NT2/D1 (cell line): ENCODE measurements around the gene GNB3.

Experiments used
- DNase-seq: peaks from one replicate; pipeline ENCODE4 v3.0.0-alpha.2; 2011; ENCODE audit warnings: low read depth, low spot score
- H3K27me3 ChIP-seq: 2 replicates; pipeline ENCODE4 v1.6.0; 2011; ENCODE audit warnings: mild to moderate bottlenecking; ENCODE audit not compliant: insufficient read length, insufficient read depth
- H3K36me3 ChIP-seq: 2 replicates; pipeline ENCODE4 v1.6.1; 2011; ENCODE audit warnings: mild to moderate bottlenecking, low read length, mixed read lengths; ENCODE audit not compliant: insufficient read depth, insufficient read length
- H3K4me1 ChIP-seq: 2 replicates; pipeline ENCODE4 v1.5.1; 2011; ENCODE audit not compliant: insufficient read depth, insufficient read length
- H3K4me3 ChIP-seq: 2 replicates; pipeline ENCODE4 v1.5.1; 2011; ENCODE audit warnings: low read depth; ENCODE audit not compliant: insufficient read length
- H3K9ac ChIP-seq: 2 replicates; pipeline ENCODE4 v1.6.0; 2011; ENCODE audit warnings: low read depth; ENCODE audit not compliant: insufficient read length
- H3K9me3 ChIP-seq: 2 replicates; pipeline ENCODE4 v1.5.1; 2011; ENCODE audit warnings: mild to moderate bottlenecking, low read length; ENCODE audit not compliant: insufficient read depth
- SUZ12 ChIP-seq: IDR thresholded peaks from 2 replicates; pipeline ENCODE4 v1.6.1; 2011; ENCODE audit not compliant: insufficient read length, insufficient read depth; ENCODE audit errors: extremely low read depth
- YY1 ChIP-seq: IDR thresholded peaks from 2 replicates; pipeline ENCODE4 v1.6.1; 2011; ENCODE audit not compliant: insufficient read length, insufficient read depth
- ZNF274 ChIP-seq: IDR thresholded peaks from 2 replicates; pipeline ENCODE4 v1.6.1; 2011; ENCODE audit warnings: mild to moderate bottlenecking, low read depth, low read length

The GNB3 gene

DNA sequence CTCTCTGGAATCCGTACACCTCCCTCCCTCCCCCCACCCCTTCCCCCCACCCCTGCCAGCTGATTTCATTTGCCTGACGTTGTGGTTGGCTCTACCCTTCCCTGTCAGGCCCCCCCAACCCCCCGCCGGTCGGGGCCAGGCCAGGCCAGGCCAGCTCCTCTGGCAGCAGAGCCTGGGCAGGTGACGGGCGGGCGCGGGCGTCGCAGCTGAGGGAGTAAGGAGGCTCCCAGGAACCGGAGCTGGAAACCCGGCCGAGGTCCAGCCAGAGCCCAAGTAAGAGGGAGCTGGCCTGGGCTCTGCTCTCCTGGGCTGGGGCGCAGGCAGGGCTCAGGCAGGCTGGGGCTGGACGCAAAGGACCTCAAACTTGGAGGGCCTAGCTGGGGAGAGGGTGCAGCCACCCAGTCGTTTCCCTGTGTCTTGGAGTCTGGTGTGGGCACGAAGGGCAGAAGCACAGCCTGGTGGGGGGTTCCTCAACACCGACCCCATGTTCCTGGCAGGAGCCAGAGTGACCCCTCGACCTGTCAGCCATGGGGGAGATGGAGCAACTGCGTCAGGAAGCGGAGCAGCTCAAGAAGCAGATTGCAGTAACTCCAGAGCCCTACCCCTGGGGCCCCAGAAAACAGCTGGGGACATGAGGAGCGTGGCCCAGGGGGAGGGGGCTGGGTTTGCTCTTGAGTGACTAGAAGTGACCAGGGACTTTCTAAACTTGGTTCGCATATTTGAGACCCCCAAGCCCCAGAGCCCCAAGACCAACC is at the start of gene GNB3:
TSS of gene GNB3 (plus strand) at position 165 of the 755 bp plus-strand sequence. CDS start at position 528, 363 bp downstream.
- Histone ChIP-seq H3K36me3 (peaks cover 96% of the 10 kb centered on the region), H3K4me1 (peaks cover 19% of the 10 kb centered on the region), H3K9me3 (no peaks in the 10 kb centered on the region), H3K9ac (peak within 1 kb of the TSS; percentile 15), H3K27me3 (no peaks in the 10 kb centered on the region), H3K4me3 (no peak within 1 kb of the TSS)
- no peak for DNase-seq
- TF ChIP-seq YY1 (no peak), ZNF274 (no peak), SUZ12 (no peak)

DNA sequence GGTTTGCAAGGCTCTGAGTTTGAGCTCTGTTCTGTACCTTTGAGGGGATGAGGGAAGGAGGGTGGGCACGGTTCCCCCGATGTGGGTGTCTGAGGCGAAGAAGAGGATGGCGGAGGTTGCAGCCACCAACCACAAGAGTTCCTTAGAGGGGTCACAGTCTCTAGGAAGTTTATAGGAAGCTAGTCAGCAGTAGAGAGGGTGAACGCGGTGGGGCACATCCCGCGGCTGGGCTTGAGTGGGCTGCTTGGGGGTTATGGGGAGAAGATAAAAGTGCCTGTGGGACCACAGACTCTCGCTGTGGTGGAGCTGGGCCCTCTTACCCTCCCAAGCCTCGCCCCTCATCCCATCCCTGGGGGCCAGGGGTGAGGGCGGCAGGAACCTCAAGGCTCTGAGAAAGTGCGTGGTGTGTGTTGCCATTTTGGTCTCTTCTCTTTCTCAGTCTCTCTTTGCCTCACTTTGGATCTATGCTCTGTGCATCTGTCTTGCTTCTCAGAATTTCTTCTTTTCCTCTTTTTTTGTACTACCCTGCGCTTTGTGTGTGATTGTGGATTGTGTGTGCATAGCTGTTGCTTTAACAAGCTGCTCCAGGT is 48.7 kb upstream of the GNB3 start:
- no peaks in the 10 kb centered on the region for H3K9me3 ChIP-seq
- H3K36me3 ChIP-seq: no peaks in the 10 kb centered on the region
- TF ChIP-seq SUZ12: no peak
- TF ChIP-seq YY1: no peak
- TF ChIP-seq ZNF274: no peak
- H3K27me3 ChIP-seq: no peaks in the 10 kb centered on the region
- H3K9ac ChIP-seq: no peak overlapping the region
- peaks cover 24% of the 10 kb centered on the region for H3K4me1 ChIP-seq
- no peak overlapping the region for H3K4me3 ChIP-seq
- no peak for DNase-seq

DNA sequence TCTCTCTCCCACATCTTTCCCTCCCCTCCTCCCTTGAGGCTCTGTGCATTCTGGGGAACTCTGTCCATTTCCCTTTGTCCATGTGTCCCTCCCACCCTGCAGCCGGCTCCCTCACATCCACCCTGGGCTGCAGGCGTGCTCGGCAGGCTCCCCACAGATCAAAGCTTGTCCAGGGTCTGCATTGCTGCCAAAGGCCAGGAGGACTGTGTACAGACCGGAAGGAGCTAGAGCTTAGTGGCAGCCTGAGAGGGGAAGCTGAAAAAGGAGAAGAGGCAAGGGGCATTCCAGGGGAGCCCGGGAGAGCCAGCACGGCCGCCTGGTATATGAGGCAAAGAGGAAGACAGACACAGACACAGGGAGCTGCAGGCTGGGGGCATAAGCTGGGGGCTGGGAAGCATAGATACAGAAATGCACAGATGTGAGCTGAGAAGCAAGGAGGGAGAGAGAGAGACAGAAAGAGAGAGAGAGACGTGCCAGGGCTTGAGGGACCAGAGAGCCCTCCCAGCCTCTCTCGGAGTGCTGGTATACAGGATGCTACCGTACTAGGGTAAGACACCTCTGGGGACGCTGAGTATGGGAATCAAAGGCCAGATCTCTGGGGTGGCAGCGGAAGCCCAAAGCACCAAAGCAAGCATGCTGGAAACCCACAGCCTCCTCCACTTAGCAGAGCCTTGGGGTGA is 48.1 kb upstream of the GNB3 start:
- Histone ChIP-seq H3K9me3 (no peaks in the 10 kb centered on the region), H3K9ac (peak overlapping the region; percentile 6), H3K4me1 (peaks cover 24% of the 10 kb centered on the region), H3K27me3 (no peaks in the 10 kb centered on the region), H3K36me3 (no peaks in the 10 kb centered on the region), H3K4me3 (no peak overlapping the region)
- no peak for DNase-seq
- TF ChIP-seq ZNF274 (no peak), YY1 (no peak), SUZ12 (no peak)

DNA sequence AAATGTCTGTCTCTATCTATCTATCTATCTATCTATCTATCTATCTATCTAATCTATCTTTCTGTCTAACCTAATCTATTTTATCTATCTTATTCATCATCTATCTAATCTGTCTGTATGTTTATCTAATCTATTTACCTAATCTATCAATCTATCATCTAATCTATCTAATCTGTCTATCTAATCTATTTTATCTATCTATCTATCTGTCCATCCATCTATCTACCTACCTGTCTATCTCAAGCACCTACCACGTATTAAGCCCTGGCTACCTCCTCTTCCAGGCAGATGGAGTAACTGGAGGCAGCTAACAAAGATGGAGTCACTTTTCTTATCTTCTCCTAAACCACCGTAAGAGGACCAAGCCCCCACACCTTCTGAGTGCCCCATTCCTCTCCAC is 45.6 kb upstream of the GNB3 start:
- Histone ChIP-seq H3K4me3 (no peak overlapping the region), H3K9ac (no peak overlapping the region), H3K36me3 (no peaks in the 10 kb centered on the region), H3K9me3 (no peaks in the 10 kb centered on the region), H3K4me1 (peaks cover 11% of the 10 kb centered on the region), H3K27me3 (no peaks in the 10 kb centered on the region)
- DNase-seq: no peak
- no peak for TF ChIP-seq YY1
- TF ChIP-seq ZNF274: no peak
- TF ChIP-seq SUZ12: no peak

DNA sequence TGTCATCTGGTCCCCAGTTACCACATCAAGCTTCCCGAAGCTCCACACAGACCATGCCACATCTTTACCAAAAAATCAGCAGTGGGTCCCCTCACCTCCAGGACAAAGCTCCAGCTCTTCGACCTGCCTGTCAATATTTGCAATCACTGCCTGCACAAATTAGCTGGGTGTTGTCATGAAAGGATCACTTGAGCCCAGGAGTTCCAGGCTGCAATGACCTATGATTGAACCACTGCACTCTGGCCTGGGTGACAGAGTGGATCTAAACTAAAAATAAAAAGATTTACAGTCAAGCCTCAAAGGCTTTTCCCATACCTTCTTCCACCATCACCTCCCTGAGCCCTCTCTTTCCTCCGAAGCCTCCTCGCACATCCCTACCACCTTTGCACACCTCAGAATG is 44.1 kb upstream of the GNB3 start:
- no peak for DNase-seq
- Histone ChIP-seq H3K36me3 (no peaks in the 10 kb centered on the region), H3K4me1 (peaks cover 11% of the 10 kb centered on the region), H3K27me3 (no peaks in the 10 kb centered on the region), H3K9ac (no peak overlapping the region), H3K4me3 (no peak overlapping the region), H3K9me3 (no peaks in the 10 kb centered on the region)
- no peak for TF ChIP-seq YY1
- TF ChIP-seq SUZ12: no peak
- TF ChIP-seq ZNF274: no peak

DNA sequence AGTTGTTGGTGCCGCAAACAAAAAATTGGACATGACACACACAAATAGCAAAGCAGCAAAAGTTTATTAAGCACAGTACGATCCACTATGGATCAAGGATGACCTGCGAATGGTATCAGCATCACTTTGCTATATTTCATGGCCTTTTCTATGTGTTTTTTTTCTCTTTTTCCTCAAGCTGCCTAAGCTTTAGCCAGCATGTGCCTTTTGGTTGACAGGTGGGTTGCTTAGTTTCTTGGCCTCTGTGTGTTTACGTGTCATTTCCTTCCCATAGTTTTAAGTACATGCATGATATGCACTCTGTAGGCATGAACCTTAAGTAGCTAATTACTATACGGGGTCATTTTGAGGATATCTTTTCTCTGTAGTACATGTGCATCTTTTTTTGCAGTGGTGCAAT is 41.6 kb upstream of the GNB3 start:
- Histone ChIP-seq H3K4me1 (no peaks in the 10 kb centered on the region), H3K9ac (no peak overlapping the region), H3K36me3 (no peaks in the 10 kb centered on the region), H3K9me3 (no peaks in the 10 kb centered on the region; the same call in 1 of the 2 replicates), H3K27me3 (no peaks in the 10 kb centered on the region), H3K4me3 (no peak overlapping the region)
- DNase-seq: no peak
- TF ChIP-seq SUZ12 (no peak), ZNF274 (no peak), YY1 (no peak)

DNA sequence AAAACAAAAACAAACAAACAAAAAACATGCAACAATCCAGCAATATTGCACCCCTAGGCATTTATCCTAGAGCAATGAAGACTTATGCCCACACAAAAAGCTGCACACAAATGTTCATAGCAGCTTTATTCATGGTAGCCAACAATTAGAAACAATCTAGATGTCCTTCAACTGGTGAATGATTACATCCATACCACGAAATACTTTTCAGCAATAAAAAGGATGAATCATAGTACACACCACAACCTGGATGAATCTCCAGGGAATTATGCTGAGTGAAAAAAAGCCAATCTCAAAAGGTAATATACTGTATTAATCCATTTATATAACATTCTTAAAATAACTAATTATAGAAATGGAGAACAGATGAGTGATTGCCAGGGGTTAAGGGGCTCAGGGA is 33.6 kb upstream of the GNB3 start:
- Histone ChIP-seq H3K9ac (no peak overlapping the region), H3K27me3 (no peaks in the 10 kb centered on the region), H3K36me3 (no peaks in the 10 kb centered on the region), H3K4me1 (peaks cover 8% of the 10 kb centered on the region), H3K9me3 (no peaks in the 10 kb centered on the region; the same call in 1 of the 2 replicates), H3K4me3 (no peak overlapping the region)
- TF ChIP-seq SUZ12 (no peak), YY1 (no peak), ZNF274 (no peak)
- no peak for DNase-seq
